OCI-M1 (cell line): ENCODE measurements around the gene ARMC2.
A peak's percentile ranks its signal among the peaks of the same experiment; 100 is the strongest.

Experiments
- DNase-seq: peaks from one replicate; lab custom pipeline; 2025; lab: John Stamatoyannopoulos, UW

ARMC2 gene

DNA sequence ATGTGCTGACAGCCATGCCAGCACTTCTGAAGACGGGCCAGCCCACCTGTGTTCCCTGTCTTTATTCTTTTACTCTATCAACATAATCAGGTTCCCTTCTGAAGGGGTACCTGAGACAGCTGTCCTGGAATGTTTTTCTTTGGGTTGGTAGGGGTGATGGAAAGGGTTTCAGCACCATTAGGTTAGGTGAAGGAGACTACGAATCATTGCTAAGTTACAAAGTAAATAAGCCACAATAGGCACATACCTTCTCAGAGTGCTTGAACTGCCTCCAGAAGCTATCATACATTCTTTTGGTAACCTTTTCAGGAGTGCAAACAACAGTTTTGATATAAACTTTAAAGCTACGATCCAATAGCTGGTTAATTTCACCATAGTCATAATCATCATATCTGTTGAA lies 140.1 kb downstream of the ARMC2 start:
- DNase-seq, result no peak

DNA sequence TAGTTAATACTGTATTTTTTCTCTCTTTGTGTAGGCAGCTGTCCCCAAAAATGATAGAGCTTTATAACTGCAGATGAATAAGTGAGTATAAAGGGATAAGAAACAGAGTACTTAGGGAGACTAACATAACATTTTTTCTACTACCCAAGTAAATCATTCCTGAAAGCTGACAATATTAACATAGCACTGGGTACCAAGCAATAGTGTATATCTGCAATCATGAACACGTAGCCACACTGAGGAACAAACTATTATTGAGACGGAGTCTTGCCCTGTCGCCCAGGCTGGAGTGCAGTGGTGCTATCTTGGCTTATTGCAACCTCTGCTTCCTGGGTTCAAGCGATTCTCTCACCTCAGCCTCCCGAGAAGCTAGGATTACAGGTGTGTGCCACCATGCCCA lies 140.5 kb downstream of the ARMC2 start:
- no peak for DNase-seq

DNA sequence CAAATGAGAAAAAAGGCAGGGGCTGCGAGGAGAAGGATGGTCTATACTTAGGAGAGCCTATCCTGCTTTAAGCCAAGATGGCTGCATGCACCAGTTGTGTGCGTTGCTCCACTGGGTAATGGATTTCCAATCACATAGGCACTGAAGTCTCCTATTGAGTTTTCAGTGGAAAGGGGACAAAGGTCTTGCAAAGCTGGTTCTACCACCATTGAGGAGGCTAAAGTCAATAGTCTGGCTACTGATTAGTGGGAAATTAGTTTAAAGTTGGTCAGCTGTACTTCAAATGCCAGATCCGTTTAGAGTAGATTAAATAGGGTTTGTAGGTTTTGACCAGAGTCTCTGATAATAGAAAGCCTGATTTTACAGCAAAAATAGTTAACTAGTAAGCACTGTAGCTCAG lies 141.5 kb downstream of the ARMC2 start:
- DNase-seq, result no peak

DNA sequence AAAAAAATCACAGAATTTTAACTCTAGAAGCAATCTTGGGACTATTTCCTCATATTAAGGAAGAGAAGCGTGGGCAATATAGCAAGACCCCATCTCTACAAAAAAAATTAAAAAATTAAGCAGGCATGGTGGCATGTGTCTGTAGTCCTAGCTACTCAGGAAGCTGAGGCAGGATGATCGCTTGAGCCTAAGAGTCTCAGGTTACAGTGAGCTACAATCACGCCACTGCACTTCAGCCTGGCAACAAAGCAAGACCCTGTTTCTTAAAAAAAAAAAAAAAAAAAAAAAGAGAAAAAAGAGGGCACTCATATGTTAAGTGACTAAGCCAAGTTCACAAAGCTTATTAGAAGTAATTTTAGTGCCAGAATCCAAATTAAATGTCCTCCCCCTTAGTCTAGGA lies 145.7 kb downstream of the ARMC2 start:
- no peak for DNase-seq

DNA sequence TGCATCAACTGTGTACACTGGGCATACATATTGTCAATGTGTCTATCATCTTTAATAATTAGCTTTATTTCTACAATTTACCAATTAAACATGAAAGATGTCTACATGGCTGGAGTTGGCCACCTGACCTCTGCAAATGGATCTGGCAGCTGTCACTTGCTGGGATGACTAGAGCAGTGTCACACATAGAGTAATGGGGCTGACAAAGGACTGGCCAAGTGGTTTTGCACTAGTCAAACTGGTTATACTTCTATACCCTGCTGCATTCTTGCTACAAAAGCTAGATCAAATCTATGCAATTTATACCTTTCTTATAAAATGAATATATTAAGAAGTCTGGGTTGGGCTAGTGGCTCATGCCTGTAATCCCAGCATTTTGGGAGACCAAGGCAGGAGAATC lies 147.1 kb downstream of the ARMC2 start:
- DNase-seq, result no peak

DNA sequence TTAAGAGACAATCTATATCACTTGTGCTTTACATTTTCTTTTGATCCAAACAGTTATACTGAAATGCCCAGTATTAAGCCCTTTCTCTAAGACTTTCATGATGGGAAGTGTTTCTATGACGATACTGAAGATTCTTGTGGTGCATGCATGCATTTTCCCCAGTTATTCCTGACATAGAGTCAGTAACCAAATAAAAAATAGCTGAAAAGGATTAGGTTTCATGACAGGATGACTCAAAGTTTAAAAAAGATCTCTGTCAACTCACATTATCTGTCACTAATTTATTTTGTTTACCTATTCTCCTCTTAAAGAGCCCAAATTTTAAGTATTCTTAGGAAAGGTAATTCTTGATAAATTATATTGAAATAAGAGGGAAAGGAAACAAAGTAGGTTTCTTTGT lies 148.0 kb downstream of the ARMC2 start:
- no peak for DNase-seq

DNA sequence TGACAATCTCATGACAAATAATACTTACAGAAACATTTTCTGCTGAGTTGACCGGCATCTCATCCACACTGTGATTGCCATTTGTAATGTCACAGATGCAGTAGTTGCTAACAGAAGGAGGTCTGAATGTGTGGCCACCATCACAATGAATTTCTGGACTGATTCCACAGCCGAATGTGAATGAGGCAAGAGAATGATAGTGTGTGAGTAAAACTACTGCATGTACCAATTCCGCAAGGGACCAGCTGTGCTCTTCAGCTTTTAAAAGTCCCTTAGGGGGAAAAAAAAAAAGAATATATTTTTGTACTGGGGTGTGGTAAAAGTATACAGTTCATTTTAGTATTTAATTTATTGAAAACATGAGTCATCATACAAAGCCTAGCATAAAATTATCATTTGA lies 150.3 kb downstream of the ARMC2 start:
- no peak for DNase-seq

DNA sequence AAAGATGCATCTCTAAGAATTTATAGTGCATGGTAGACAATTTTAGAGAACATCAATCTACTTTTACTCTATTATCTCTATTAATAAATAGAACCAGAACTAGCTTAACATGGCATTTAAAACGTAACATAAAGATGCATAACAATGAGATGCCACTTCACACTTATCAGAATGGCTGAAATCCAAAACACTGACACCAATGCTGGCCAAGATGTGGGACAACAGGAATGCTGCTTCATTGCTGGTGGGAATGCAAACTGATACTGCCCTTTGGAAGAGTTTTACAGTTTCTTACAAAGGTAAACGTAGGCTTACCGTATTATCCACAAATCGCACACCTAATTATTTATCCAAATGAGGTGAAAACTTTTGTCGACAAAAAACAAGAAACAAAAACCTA lies 151.2 kb downstream of the ARMC2 start:
- DNase-seq, result no peak

DNA sequence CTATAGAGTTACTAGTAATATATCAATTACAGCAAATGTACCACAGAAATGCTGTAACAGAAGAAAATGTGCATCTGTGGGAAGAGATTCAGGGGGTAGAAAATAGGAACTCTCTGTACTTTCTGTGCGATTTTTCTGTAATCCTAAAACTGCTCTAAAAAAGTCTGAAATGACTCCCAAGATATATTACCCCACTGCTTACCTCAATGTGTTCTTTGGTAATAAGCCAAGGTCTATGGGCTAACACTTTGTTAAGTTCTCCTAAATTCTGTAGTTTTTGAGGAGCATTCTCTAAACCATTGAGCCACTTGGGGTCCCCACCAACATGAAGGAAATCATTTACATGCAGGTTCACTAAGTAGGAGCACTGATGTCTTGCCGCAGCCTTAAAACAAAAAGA lies 152.1 kb downstream of the ARMC2 start:
- no peak for DNase-seq

DNA sequence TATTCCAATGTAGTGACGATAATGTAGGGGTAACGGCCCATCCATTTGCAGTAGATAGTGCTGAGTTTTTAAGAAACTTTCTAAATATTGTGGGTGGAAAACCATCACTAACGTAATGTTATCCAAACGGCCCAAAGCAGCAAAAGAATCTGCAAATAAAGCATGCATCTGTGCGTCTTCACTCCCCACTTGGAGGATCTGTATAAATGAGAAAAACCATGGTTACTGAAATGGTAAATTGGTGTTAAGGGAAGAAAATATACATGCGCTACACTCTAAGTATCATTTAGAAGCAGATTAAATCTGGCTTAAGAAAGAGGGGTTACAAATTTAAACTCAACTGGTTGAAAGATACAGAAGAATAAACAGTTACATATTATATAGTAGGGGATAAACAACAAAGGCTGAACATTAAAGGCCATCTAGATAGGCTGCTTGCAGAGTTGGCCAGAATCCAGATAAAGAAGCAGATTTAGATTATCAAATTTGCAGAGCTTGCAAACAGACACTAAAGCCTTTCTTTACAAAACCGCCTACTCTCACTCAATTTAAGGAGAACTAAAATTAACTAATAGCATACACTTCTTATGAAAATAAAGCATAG lies 153.2 kb downstream of the ARMC2 start:
- peak; percentile 18 for DNase-seq

DNA sequence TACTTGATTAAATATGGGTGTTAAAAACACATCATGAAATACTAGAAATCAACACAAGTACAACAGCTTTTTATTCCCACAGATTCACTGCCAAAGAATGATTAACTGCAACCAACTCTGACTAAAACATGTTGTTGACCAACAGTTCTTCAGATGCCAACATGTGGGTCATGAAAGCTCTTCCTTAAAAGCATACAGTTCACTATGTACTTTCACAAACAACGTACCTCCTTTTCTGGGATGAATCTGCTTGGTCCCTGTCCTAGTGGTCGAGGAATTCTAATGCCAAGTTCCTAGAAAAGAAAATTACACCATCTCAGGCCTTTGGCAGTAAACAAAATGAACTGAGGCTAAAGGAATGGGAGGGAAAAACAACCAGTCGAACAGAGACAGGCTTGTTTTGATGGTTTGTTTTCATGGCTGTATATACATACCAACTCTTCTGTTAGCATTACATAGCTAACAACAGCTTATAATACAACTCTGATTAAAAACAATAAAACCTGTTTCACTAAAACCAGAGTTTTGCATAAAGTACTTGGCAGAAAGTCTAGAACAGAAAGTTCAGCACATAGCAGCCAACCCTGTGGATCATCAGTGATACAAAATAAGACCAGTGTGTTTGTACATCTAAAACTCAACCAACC lies 154.0 kb downstream of the ARMC2 start:
- DNase-seq, result no peak

DNA sequence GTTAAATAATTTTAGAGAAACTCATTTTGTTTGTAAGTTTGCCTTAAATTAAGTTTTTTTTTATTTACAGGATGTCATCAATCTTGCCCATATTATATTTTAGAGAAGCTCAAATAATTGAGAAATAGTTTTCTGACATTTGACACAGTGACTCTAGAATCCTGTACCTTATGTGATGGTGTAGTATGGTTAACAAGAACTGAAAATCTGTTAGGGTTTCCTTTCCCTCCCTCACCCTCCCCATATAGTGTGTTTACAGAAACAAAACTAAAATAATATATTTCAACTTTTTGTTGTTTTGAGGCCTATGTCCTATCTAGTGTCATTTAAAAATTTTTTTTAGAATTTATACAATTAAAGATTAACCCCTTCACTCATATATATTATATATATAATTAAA lies 154.7 kb downstream of the ARMC2 start:
- DNase-seq, result no peak

DNA sequence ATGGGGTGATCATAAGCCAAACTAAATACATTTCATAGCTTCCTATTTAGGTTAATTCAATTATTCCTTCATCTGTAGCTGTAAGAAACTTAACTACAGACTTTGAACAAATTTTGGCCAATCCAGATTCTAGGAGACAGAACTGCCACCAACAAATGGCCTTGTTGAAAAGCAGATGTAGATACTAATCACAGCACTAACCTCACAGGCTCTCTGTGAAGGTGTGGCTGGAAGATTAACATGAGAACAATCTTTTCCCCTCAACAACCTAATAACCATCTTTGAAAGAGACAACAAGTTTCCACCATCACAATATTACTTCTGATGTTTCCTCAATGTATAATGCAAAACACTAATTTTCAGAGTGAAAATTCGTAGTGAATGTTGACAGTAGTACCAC lies 158.6 kb downstream of the ARMC2 start:
- DNase-seq, result peak; percentile 46

DNA sequence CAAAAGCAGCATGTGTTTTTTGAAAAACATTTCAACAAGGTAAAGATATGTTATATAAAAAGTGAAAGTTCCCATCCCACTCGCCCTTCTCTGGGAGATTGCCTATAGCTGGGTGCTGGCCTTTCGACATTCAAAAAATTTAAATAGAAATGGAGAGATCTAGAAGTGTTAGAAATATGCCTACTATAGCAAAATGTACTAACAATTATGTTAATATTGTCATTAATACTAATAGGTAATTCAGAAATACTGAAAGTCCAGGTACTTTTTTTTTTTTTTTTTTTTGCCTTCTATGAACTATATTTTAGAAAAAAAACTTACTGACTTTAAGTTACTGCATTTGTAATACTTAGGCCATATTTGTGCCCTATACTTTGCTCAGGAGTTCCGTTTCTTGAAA lies 159.3 kb downstream of the ARMC2 start:
- DNase-seq, result peak; percentile 57

DNA sequence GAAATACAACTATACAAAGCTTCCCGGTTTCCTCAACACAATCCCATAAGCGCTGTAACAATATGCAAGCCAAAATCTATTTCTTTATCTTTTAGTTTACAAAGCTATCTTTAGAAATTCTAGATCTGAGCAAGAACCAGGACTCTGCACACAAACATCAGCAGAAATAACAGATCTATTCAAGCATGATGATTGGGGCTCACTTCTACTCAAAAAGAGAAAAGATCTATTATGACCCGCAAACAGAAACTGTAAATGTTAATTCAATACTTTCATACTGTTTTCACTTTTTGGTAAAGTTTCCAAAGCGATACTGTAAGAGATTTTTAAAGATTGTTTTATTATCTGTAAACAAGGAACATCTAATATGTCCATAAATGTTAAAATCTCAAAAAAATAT lies 159.8 kb downstream of the ARMC2 start:
- DNase-seq, result peak; percentile 44

DNA sequence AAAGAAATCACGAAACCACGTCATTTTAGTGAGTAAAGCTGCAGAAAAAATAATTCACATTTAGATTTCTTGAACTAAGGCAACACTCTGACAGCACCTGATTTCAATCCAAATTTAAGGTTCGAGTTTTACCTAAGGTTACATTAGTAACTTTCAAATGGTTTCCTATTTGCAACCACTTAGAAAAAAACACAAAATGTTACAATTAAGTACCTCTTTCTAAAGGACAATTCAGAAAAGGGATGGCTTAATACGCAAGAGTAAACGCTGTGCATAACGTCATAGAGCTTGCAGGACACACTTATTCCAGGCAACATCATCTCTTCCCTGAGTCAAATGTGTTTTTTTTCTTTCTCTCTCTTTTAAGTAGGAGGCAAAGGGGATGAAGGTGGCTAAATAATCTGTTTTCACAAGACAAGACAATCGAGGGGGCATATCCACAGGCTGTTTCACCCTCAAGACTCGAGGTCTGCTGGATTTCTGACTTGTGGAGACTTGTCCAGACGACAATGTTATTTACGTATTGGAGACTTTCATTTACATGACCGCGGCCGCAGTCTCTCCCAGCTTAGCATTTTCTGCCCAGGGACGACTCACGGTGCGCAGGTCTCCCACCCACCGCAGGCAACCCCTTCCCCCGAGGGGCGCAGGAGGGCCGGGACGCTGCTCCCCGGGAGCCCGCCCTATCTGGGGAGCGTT lies 160.5 kb downstream of the ARMC2 start:
- DNase-seq, result peak; percentile 73

DNA sequence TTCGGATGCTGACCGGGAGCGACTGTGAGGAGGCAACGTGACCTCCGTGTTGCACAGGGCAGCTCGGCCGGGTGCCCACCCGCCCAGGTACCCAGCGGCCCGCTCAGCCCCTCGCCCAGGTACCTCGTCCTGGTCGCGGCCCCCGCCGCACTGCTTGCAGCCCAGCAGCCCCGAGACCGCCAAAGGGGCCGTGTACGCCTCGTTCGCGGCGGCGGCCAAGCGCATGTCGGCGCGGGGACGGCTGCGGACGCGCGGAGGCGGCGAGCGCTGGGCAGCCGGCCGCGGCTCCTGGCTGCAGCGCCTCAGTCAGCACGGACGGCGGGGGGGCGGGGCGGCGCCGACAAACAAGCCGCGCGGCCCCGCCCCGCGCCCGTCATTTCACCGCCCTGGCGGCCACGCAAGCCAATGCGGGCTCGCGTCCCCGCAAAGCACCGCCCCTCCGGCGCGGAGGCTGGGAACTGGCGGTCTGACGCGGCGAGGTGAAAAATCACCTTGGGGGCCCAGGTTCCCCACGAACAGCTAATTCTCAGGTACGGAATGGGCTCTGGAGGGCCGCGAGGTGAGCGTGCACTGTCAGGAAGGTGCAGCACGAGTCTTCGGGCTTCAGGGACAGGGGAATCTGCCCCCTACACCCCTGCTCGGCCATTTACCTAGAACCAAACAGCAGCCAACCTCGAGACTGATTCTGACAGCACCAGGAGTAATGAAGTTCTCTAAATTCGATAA lies 161.2 kb downstream of the ARMC2 start:
- DNase-seq, result peak; percentile 96

DNA sequence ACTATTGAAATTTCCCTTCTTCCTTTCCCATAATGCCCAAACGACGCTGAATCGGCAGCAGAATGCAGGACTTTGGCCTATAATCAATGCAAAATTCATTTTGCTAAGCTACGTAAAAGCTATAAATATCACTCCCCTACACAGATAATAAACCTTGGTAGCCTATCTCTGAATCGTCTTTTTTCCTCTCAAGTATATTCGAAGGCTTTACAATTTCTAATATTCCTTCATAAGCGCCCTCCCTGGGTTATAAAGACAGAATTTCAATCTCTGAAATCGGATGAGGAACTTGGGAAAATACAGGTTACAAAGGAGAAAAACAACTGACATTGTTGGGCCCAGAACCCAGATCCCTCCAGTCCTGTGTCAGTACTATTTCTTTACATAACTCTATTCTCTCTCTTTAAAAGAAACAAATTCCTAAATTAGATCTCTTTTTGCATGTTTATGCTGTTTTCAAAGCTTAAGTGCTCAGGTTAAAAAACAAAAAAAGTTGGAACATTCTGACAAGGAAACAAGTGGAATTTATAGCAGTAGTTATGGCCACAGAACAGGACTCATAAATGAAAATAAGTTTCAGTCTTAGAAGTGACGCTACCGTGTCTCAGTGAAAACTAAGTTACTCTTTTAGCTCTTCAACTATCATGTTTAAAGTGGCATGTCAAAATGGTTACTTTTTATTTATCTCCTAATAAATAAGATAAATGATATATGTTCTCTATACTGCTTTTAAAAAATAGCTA lies 161.9 kb downstream of the ARMC2 start:
- DNase-seq, result peak; percentile 71

DNA sequence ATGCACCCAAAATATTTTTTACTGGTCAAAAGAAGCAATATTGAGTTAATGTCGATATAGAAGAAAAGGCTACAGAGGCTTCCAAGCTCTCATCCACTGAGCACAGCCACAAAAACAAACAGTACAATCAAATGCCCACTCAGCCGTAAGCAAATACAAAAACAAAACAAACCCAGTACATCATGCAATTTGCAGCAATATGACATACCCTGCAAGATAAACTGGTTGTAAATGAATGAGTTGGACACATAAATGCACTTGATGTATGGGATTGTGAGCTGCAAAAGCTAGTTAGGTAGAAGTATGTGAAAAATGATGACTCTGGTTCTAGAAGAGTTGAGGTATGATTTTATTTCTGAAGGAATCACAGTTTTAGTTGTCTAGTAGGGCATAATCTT lies 162.5 kb downstream of the ARMC2 start:
- DNase-seq, result peak; percentile 50

DNA sequence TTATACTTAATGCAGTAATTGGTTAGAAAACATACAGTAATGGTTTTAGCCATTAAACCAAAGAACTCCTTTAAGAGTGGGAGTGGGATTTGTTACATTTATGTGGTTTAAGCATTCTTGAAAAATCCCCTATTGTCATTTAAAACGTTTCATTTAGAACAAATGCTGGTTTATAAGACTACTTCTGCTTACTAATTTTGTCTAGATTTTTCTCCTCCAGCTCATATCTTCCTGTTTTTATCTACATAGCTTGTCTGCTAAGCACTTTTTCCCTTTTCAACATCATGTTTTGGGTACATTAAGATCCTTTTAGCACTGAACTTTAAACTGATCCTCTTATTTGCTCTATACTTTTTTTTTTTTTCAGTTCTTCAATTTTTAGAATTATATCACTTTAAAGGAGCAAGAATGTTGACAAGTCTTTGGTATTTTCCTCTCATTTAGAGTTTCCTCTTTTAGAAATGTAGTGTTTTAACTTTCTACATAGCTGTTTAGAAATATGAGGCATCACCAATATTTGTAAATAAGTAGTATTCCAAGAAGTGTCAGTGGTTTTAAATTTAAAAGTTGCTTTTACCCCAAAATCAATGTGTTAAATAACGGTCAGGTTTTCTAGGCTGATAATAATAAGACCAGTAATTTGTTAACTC lies 165.6 kb downstream of the ARMC2 start:
- DNase-seq, result peak; percentile 57

DNA sequence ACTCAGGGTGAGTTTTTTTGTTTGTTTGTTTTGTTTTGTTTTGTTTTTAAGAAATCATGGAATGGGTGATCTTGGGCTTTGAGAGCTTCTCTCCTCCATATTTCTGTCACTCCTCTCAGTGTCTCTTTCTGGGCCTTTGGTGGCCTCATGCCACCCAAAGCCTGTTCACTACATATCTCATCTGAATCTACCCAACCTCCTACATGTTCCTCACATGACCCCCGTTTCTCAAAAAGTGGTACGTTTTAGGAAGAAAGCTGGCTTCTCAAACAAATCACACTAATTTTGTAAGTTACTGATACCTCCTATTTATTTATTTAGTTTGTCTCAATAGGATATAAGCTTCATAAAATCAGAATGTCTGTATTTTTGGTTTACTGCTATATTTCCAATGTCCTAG lies 166.4 kb downstream of the ARMC2 start:
- peak; percentile 54 for DNase-seq

DNA sequence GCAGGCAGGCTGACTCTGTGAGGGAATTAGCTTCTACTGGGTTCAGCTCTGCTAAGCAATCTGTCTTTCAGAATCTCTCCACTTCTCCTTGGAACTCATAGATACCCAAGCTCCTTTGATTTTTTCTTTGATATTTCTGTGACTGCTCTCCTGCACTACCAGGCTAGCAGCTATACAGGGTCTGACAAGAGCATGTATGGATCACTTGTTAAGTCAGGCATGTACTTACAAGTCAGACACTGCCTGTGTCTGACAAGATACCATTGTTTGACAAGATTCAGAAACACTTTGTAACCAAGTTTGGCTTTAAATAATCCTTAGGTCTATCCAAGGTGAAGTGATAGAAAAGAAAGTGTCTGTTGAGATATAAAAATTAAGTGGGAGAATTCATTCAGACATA lies 167.0 kb downstream of the ARMC2 start:
- peak; percentile 54 for DNase-seq
